H1 (cell line): ENCODE data around the gene KPNA4. TPM values are rescaled to one million over a fixed set of nuclear protein-coding genes. Genes with fewer than 3 reads are reported as not detected.

Experiments used
- CTCF ChIA-PET: fragments of 300-600 bp; sonication (Branson Sonifier 250); formaldehyde crosslinking; loops from one replicate; lab custom pipeline; 2021; ENCODE audit not compliant: partially characterized antibody; lab: Charles Lee
- POLR2A ChIA-PET: fragments of 300-600 bp; sonication (Branson Sonifier 250); formaldehyde crosslinking; loops from one replicate; lab custom pipeline; 2021; ENCODE audit warnings: inconsistent platforms; ENCODE audit not compliant: partially characterized antibody; lab: Charles Lee
- DNase-seq, 2 experiments: peaks; one replicate each; pipeline versions ENCODE4 v3.0.0 to v3.0.0-alpha.2; 2010 to 2022; ENCODE audit warnings: low spot score in 2 of 2, low read depth in 1 of 2, mixed read lengths in 1 of 2
- FAIRE-seq: peaks from 2 replicates; lab custom pipeline; 2011; peaks lifted over from hg19 to GRCh38; lab: Jason Lieb, UNC
- H2AFZ ChIP-seq: 2 replicates; pipeline ENCODE4 v1.8.1; 2012; ENCODE audit warnings: low read length, inconsistent platforms
- H2AK5ac ChIP-seq: 2 replicates; pipeline ENCODE4 v1.6.1; 2013; ENCODE audit warnings: low read depth, low read length
- H2BK120ac ChIP-seq: replicated peaks from 2 replicates; pipeline ENCODE3; 2013; ENCODE audit warnings: low read depth, low read length, inconsistent platforms
- H2BK12ac ChIP-seq: 2 replicates; pipeline ENCODE4 v1.6.1; 2013; ENCODE audit warnings: low read depth, low read length
- H2BK15ac ChIP-seq: 2 replicates; pipeline ENCODE4 v1.6.1; 2013; ENCODE audit warnings: low read length
- H2BK20ac ChIP-seq: 2 replicates; pipeline ENCODE4 v1.6.1; 2013; ENCODE audit warnings: low read length
- H2BK5ac ChIP-seq: 2 replicates; pipeline ENCODE4 v1.6.1; 2013; ENCODE audit warnings: low read depth, low read length
- H3K14ac ChIP-seq: 2 replicates; pipeline ENCODE4 v1.6.1; 2013; ENCODE audit warnings: inconsistent platforms; ENCODE audit not compliant: insufficient read length
- H3K18ac ChIP-seq: 2 replicates; pipeline ENCODE4 v1.6.1; 2013; ENCODE audit warnings: low read length; ENCODE audit errors: extremely low read depth
- H3K23ac ChIP-seq: 2 replicates; pipeline ENCODE4 v1.6.1; 2013; ENCODE audit warnings: inconsistent platforms; ENCODE audit not compliant: insufficient read length
- H3K23me2 ChIP-seq: 2 replicates; pipeline ENCODE4 v1.6.1; 2013; ENCODE audit warnings: low read depth, low read length
- H3K27ac ChIP-seq: 2 replicates; pipeline ENCODE4 v1.6.1; 2011; ENCODE audit warnings: low read depth, low read length, inconsistent platforms
- H3K27me3 ChIP-seq, 4 experiments: replicated peaks in 1 of 4; 1 replicate in 1 of 4; 2 replicates in 3 of 4; pipeline versions ENCODE4 v1.6.1 to v1.8.1; 2011 to 2013; ENCODE audit warnings: low read length in 3 of 4, mild to moderate bottlenecking in 3 of 4, inconsistent platforms in 2 of 4, mixed read lengths in 2 of 4, moderate library complexity in 1 of 4; ENCODE audit not compliant: control insufficient read depth in 3 of 4, insufficient read depth in 3 of 4; ENCODE audit errors: extremely low read depth in 1 of 4
- H3K36me3 ChIP-seq, 4 experiments: 2 replicates each; pipeline versions ENCODE4 v1.6.1 to v1.8.1; 2011 to 2013; ENCODE audit warnings: mild to moderate bottlenecking in 4 of 4, low read length in 3 of 4, moderate library complexity in 2 of 4, control low read depth in 1 of 4, inconsistent platforms in 1 of 4; ENCODE audit not compliant: insufficient read depth in 4 of 4, control insufficient read depth in 2 of 4
- H3K4ac ChIP-seq: replicated peaks from 2 replicates; pipeline ENCODE3; 2013; ENCODE audit warnings: low read length, low read depth, mixed read lengths, inconsistent platforms; ENCODE audit not compliant: insufficient read length
- H3K4me1 ChIP-seq, 4 experiments: replicated peaks in 1 of 4; 1 replicate in 1 of 4; 2 replicates in 3 of 4; pipeline versions ENCODE4 v1.6.1 to v1.8.1; 2011 to 2013; ENCODE audit warnings: low read length in 3 of 4, inconsistent platforms in 2 of 4, mixed read lengths in 1 of 4; ENCODE audit not compliant: insufficient read depth in 4 of 4, control insufficient read depth in 3 of 4
- H3K4me2 ChIP-seq, 2 experiments: 2 replicates each; pipeline versions ENCODE4 v1.6.1 to v1.8.1; 2011 to 2013; ENCODE audit warnings: low read depth in 2 of 2, low read length in 2 of 2, control low read depth in 1 of 2, inconsistent platforms in 1 of 2, mild to moderate bottlenecking in 1 of 2; ENCODE audit not compliant: insufficient read depth in 1 of 2
- H3K4me3 ChIP-seq, 4 experiments: fragments of 200-600, 300-600 bp in 1 of 4; sonication (generic), shearing (Covaris generic), sonication (Bioruptor Twin) in 1 of 4; 2 replicates each; pipeline versions ENCODE4 v1.5.1 to v1.8.1; 2011 to 2016; ENCODE audit warnings: low read length in 4 of 4, low read depth in 3 of 4, control low read depth in 2 of 4, inconsistent platforms in 2 of 4, mild to moderate bottlenecking in 2 of 4, mixed read lengths in 1 of 4, moderate library complexity in 1 of 4; ENCODE audit not compliant: insufficient read depth in 2 of 4; ENCODE audit errors: extremely low read depth in 1 of 4
- H3K56ac ChIP-seq: replicated peaks from 2 replicates; pipeline ENCODE3; 2013; ENCODE audit warnings: low read depth, mild to moderate bottlenecking, mixed read lengths, low read length, inconsistent platforms; ENCODE audit not compliant: insufficient read length
- H3K79me1 ChIP-seq: 2 replicates; pipeline ENCODE4 v1.6.1; 2013; ENCODE audit warnings: low read depth, low read length, control low read depth
- H3K79me2 ChIP-seq, 2 experiments: 2 replicates each; pipeline versions ENCODE4 v1.6.1 to v1.8.1; 2012 to 2013; ENCODE audit warnings: low read length in 2 of 2, mild to moderate bottlenecking in 2 of 2, inconsistent platforms in 1 of 2; ENCODE audit not compliant: insufficient read depth in 2 of 2, control insufficient read depth in 1 of 2
- H3K9ac ChIP-seq, 4 experiments: replicated peaks in 1 of 4; 1 replicate in 1 of 4; 2 replicates in 3 of 4; pipeline versions ENCODE4 v1.6.1 to v1.8.1; 2011 to 2013; ENCODE audit warnings: low read depth in 3 of 4, low read length in 3 of 4, control low read depth in 2 of 4, mild to moderate bottlenecking in 2 of 4, moderate library complexity in 2 of 4, inconsistent platforms in 1 of 4; ENCODE audit errors: extremely low read depth in 1 of 4
- H3K9me3 ChIP-seq, 2 experiments: 2 replicates each; pipeline versions ENCODE4 v1.6.1 to v1.8.1; 2012 to 2013; ENCODE audit warnings: mild to moderate bottlenecking in 2 of 2, moderate library complexity in 2 of 2, control low read depth in 1 of 2, inconsistent platforms in 1 of 2, low read depth in 1 of 2, low read length in 1 of 2, mixed read lengths in 1 of 2; ENCODE audit not compliant: insufficient read depth in 2 of 2
- H4K20me1 ChIP-seq, 2 experiments: replicated peaks in 1 of 2; 2 replicates each; pipeline versions ENCODE3 to v1.8.1; 2011 to 2013; ENCODE audit warnings: inconsistent platforms in 2 of 2, low read length in 2 of 2, mild to moderate bottlenecking in 1 of 2; ENCODE audit not compliant: insufficient read depth in 2 of 2, control insufficient read depth in 1 of 2
- H4K5ac ChIP-seq: 2 replicates; pipeline ENCODE4 v1.6.1; 2013; ENCODE audit warnings: low read length, low read depth, mixed read lengths, inconsistent platforms; ENCODE audit not compliant: insufficient read length
- H4K8ac ChIP-seq: 2 replicates; pipeline ENCODE4 v1.8.0; 2013; ENCODE audit warnings: mild to moderate bottlenecking, moderate library complexity, low read length, inconsistent platforms; ENCODE audit not compliant: insufficient read depth; ENCODE audit errors: extremely low read depth
- H4K91ac ChIP-seq: replicated peaks from 2 replicates; pipeline ENCODE3; 2013; ENCODE audit warnings: low read length, mixed read lengths, inconsistent platforms; ENCODE audit not compliant: insufficient read length
- CBX8 ChIP-seq: fragments of 300-800, 300-1000 bp; sonication (generic); IDR thresholded peaks from 2 replicates; pipeline ENCODE4 v1.7.1; 2016; ENCODE audit warnings: low read depth, low read length, borderline replicate concordance
- CEBPB ChIP-seq: IDR thresholded peaks from 2 replicates; pipeline ENCODE4 v1.6.1; 2012; ENCODE audit warnings: low read depth, low read length
- CHD2 ChIP-seq: IDR thresholded peaks from 2 replicates; pipeline ENCODE4 v1.6.1; 2012; ENCODE audit warnings: low read length, improper control_type of control experiment
- CREB1 ChIP-seq: IDR thresholded peaks from 2 replicates; pipeline ENCODE4 v1.6.1; 2012; ENCODE audit warnings: inconsistent platforms
- CTBP2 ChIP-seq: IDR thresholded peaks from 2 replicates; pipeline ENCODE4 v1.7.0; 2011; ENCODE audit warnings: borderline replicate concordance, mild to moderate bottlenecking, moderate library complexity, mixed read lengths, low read length; ENCODE audit not compliant: insufficient read depth, insufficient read length
- FOSL1 ChIP-seq: IDR thresholded peaks from 2 replicates; pipeline ENCODE4 v1.6.1; 2011; ENCODE audit warnings: mild to moderate bottlenecking, low read depth, low read length, moderate library complexity; ENCODE audit not compliant: insufficient read depth
- HDAC2 ChIP-seq, 2 experiments: fragments of 300-600 bp in 1 of 2; sonication (generic) in 1 of 2; IDR thresholded peaks; 2 replicates each; pipeline ENCODE4 v1.6.1; 2011 to 2012; ENCODE audit warnings: low read depth in 2 of 2, low read length in 2 of 2, mild to moderate bottlenecking in 2 of 2, moderate library complexity in 2 of 2, borderline replicate concordance in 1 of 2, inconsistent platforms in 1 of 2
- JUN ChIP-seq: IDR thresholded peaks from 2 replicates; pipeline ENCODE4 v1.6.1; 2011; ENCODE audit warnings: low read depth, mild to moderate bottlenecking, improper control_type of control experiment, low read length
- JUND ChIP-seq: IDR thresholded peaks from 2 replicates; pipeline ENCODE4 v1.6.1; 2011; ENCODE audit warnings: mild to moderate bottlenecking, improper control_type of control experiment, low read length
- KDM4A ChIP-seq: IDR thresholded peaks from one replicate; pipeline ENCODE4 v1.7.1; 2012; ENCODE audit warnings: low read depth, mild to moderate bottlenecking, moderate library complexity, low read length, inconsistent platforms; ENCODE audit not compliant: severe bottlenecking
- RBBP5 ChIP-seq: IDR thresholded peaks from 2 replicates; pipeline ENCODE4 v1.7.1; 2012; ENCODE audit warnings: low read depth, mild to moderate bottlenecking, inconsistent platforms, low read length, moderate library complexity, borderline replicate concordance
- SIRT6 ChIP-seq: IDR thresholded peaks from one replicate; pipeline ENCODE4 v1.7.1; 2012; ENCODE audit warnings: low read length, inconsistent platforms
- SIX5 ChIP-seq: IDR thresholded peaks from 2 replicates; pipeline ENCODE4 v1.6.1; 2011; ENCODE audit warnings: mild to moderate bottlenecking, low read depth, low read length
- SUZ12 ChIP-seq: fragments of 200-600 bp; sonication (generic); IDR thresholded peaks from 2 replicates; pipeline ENCODE4 v1.6.1; 2012; ENCODE audit warnings: mild to moderate bottlenecking, inconsistent platforms, low read length, moderate library complexity, mixed read lengths
- TCF12 ChIP-seq: IDR thresholded peaks from 2 replicates; pipeline ENCODE4 v1.6.1; 2011; ENCODE audit warnings: low read depth, mild to moderate bottlenecking, low read length
- ZNF274 ChIP-seq: IDR thresholded peaks from 2 replicates; pipeline ENCODE4 v1.7.0; 2012; ENCODE audit warnings: low read length, borderline replicate concordance; ENCODE audit errors: extremely low read depth
- polyA plus RNA-seq, 7 experiments: library from polyadenylated mRNA; depleted of rRNA in 3 of 7; stranded (reverse) in 5 of 7; unstranded in 2 of 7; fragments of >200 nt in 5 of 7; fragments of 200-250 nt in 2 of 7; gene quantifications; 1 replicate in 5 of 7; 2 replicates in 1 of 7; 4 replicates in 1 of 7; pipeline versions ENCODE4 v1.2.1 to v1.2.3, GENCODE V29; 2011 to 2013; ENCODE audit warnings: missing spikeins in 2 of 7, mixed read lengths in 2 of 7
- total RNA-seq: library from RNA; stranded (reverse); fragmentation: NEBNext Ultra II Directional; extraction: Animal tissue kit (Norgen Biotek cat#: 25700); gene quantifications from 2 replicates; pipeline ENCODE4 v1.2.1, GENCODE V29; 2021

Gene KPNA4
- total and polyA plus RNA-seq, 2 of the 8 experiments (the other 6 are each of a cell fraction or from before 2014, with no cell fraction given) = 13.2 to 81.9 TPM

DNA sequence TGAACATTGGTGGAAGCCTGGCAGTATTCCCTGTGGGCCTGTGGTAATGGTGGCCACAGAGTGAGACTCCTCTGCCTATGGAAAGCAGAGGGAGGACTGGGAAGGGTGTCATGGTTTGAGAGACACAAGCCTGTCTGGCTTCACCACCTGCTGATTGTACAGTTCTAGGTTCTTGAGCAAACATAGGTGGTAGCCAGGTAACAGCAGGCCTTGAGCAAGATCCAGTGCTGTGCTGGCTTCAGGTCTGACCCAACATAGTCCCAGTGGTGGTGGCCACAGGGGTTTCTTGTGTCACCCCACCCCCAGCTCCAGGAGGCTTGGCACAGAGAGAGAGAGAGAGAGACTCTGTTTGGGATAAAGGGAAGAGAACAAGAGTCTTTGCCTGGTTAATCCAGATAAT lies 22.7 kb upstream of the KPNA4 start:
- Histone ChIP-seq H4K5ac (no peak overlapping the region), H2BK5ac (no peak overlapping the region), H3K23ac (no peak overlapping the region), H3K56ac (no peak overlapping the region), H4K91ac (no peak overlapping the region), H4K8ac (no peak overlapping the region), H3K4me1 (no peaks in the 10 kb centered on the region)
- TF ChIP-seq SUZ12 = no peak
- no peak for TF ChIP-seq FOSL1
- TF ChIP-seq TCF12 = no peak
- TF ChIP-seq CTBP2 = no peak
- no peak for TF ChIP-seq HDAC2 (IDR thresholded peaks at IDR 0.05; ENCODE audit: borderline replicate concordance in 1 of 2, low read depth in 2 of 2, low read length in 2 of 2)
- no peak for TF ChIP-seq SIX5
- TF ChIP-seq JUN = no peak
- no peak for TF ChIP-seq CBX8
- TF ChIP-seq CHD2 = no peak
- no peak for TF ChIP-seq RBBP5
- TF ChIP-seq JUND = no peak
- TF ChIP-seq SIRT6 = no peak
- no peak for TF ChIP-seq CREB1
- TF ChIP-seq ZNF274 = no peak
- TF ChIP-seq KDM4A = no peak
- no peak for TF ChIP-seq CEBPB
- TF ChIP-seq, all 59 proteins: peak for 0
- Histone ChIP-seq H3K4me3 (no peak overlapping the region), H4K20me1 (no peaks in the 10 kb centered on the region), H2BK120ac (no peak overlapping the region), H2AK5ac (no peak overlapping the region), H2BK20ac (no peak overlapping the region), H2BK12ac (no peak overlapping the region), H3K27ac (no peak overlapping the region), H3K14ac (no peak overlapping the region), H3K18ac (no peak overlapping the region), H3K27me3 (no peaks in the 10 kb centered on the region), H3K9me3 (no peaks in the 10 kb centered on the region), H3K23me2 (no peaks in the 10 kb centered on the region), H3K36me3 (no peaks in the 10 kb centered on the region), H3K4ac (no peak overlapping the region), H3K79me1 (no peaks in the 10 kb centered on the region), H3K9ac (no peak overlapping the region), H2AFZ (no peak overlapping the region), H2BK15ac (no peak overlapping the region), H3K4me2 (no peak overlapping the region), H3K79me2 (no peaks in the 10 kb centered on the region)
- FAIRE-seq (no peak), DNase-seq (no peak)
- ChIA-PET POLR2A (no interaction called here), CTCF (no interaction called here)
